NCI-H1436 treated with DMSO at 0.1 percent for 48 hours (cell line): Measurements from ENCODE around the gene WDR20.

Source experiments
- DNase-seq: peaks from one replicate; lab custom pipeline; 2025; lab: John Stamatoyannopoulos, UW

WDR20 gene

DNA sequence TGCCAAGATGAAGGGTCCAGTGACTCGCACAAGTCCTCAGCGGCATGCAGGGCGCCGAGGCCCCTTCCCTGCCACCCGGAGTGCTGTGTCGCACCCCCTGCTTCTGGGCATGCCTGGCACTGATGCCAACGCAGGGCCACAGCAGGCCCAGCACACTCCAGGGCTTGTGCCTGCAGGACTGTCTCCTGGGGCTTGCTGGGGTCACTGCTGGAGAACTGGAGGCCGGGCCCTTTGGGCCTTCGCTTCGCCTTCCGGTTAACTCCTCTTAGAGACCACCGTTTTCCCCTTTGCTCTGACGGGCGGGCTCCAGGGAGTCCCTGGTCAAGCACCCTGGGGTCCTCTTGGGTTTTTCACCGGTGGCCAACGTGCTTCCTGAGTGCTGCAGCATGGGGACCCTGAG is 79.6 kb downstream of the WDR20 start:
- no peak for DNase-seq

- DNase-seq: no peak
Measured at GRCh38 chr14:102220031-102220430, 80.3 kb downstream of the WDR20 start.

GRCh38 chr14:102221026-102221425 is 81.3 kb downstream of the WDR20 start:
- no peak for DNase-seq

GRCh38 chr14:102222009-102222575 is 82.4 kb downstream of the WDR20 start:
- no peak for DNase-seq

DNA sequence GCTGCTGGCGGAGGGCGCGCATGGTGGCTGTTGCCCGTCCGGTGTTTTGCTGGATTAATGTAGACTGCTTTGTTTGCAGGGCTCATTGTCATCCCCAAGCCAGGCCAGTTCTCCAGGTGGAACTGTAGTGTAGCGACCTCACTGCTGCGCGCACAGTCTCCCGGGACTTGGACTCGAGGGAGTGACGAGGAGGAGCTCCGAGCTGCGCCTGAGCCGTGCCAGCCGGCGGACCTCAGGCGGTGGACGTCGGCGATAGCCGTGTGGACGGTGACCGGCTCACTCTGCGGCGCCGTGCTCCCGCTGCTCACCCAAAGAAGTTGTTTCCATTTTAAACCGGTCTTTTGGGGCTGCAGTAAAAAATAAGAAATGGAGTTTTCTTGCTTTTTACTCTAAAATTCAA is 83.1 kb downstream of the WDR20 start:
- DNase-seq: no peak

- no peak for DNase-seq
Measured at GRCh38 chr14:102223682-102224081, 84.0 kb downstream of the WDR20 start.

DNA sequence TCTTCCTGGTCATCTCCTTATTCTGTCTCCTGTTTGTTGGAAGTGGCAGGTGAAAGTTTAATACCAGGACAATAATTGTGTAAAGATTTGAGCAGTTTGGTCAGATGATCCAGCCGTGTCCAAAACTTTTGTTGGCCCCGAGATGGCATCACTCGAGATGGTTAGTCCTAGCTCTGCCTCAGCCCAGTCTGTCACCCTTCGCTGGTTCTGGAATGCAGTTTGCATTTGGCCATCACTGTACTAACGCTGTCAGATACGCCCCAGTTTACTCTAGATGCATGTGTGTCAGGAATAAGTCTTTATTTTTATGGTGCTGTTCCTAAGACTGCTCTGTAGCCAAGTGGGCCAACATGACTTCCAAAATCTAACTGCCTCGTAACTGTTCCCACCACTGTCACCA is 85.7 kb downstream of the WDR20 start:
- no peak for DNase-seq

DNA sequence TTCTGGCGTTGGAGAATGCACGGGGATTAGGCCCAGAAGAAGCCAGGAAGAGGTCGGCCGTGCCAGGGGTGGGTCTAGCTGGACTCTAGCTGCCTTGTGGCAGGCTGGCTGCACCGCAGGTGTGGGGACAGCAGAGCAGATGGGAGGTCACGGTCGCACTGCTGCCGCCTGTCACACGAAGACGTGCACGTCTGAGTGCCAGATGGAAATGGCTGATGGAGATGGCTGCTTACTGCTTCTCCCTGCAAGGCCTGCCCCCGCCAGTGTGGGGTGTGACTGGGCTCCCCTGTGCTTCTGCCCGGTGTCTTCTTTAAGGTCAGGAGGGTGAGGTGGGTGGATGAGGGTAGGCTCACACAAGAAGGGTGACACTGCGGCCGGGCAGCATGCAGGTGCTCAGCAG is 86.2 kb downstream of the WDR20 start:
- DNase-seq: no peak

GRCh38 chr14:102226356-102227125 is 86.8 kb downstream of the WDR20 start:
- no peak for DNase-seq

DNA sequence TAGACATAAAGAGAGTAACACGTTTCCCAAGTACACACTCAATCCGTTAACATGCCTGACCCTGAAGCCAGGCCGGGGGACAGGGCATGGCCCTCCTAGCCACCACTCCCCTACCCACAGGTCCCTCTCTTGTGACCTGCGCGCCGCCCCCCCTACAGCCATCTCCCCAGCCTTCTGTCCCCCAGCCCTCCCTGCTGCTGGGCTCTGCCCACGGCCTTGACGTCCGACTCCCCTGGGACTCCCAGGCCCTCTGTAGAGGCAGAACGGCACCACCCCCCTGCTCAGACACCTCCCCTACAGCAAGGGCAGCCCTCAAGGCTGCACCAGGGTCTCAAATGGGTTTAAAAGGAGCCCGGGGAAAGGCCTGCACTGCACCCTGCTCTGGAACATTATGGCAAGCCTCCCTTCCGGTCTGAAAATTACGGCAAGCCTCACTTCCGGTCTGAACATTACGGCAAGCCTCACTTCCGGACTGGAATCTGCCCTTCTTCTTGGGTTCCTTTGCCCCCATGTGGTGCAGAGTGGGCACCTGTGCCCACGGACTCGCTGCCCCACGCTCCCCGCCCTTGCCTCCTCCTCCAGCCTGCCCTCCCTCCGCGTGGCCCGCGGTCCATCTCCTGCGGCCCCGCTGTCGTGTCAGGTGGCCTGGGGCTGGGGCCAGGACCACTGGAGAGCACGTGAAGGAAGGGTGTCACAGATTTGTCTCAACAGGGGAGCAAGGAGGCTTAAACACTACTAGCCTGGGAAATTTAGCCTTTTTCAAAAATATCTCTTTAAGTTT is 87.7 kb downstream of the WDR20 start:
- DNase-seq: no peak

- no peak for DNase-seq
Measured at GRCh38 chr14:102229071-102229738, 89.5 kb downstream of the WDR20 start.

DNA sequence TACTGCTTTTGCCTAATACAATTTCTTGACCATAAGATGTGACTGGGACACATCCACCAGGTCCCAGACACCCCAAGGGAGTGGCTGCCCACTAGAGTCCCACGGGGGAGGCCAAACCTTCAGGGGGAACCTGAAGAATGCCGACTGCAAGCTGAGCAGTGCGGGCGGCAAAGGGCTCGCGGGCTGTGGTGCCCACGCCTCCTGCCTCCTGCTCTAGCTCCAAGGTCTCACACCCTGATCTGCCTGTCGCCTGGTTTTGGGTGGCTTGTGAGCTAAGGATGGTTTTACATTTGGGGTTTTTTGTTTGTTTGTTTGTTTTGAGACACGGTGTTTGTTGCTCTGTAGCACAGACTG is 90.0 kb downstream of the WDR20 start:
- no peak for DNase-seq

DNA sequence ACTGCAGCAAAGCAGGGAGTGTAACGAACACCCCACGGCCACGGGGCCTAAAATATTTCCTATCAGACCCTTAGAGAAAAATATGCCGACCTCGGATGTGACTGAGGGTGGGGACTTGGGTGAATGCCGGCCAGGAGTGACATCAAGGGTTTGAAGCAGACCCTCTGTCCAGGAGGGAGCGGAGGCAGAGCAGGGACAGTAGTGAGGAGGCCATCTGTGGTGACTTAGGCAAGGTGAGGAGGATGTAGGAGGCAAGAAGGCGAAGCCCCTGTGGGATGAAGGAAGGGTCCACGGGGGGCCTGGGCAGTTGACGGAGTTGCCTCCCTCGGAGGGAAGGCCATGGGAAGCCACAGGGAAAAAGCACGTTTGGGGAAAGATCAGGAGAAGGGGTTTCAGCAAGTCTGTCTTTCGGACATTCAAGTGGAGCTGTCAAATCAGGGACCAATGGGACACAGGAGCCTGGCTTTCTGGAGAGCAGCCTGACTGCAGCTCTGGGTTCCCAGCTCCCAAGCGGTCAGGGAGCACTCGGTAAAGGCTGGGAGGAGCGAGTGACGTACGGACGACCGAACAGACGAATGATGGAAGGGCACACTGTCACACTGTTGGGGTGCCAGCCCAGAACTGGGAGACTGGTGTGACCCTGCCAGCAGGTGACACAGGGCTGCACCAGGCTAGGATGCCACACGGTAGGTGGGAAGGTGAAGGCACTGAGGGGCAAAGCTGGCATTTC is 90.9 kb downstream of the WDR20 start:
- DNase-seq: no peak

- no peak for DNase-seq
Measured at GRCh38 chr14:102231476-102232347, 92.0 kb downstream of the WDR20 start.

DNA sequence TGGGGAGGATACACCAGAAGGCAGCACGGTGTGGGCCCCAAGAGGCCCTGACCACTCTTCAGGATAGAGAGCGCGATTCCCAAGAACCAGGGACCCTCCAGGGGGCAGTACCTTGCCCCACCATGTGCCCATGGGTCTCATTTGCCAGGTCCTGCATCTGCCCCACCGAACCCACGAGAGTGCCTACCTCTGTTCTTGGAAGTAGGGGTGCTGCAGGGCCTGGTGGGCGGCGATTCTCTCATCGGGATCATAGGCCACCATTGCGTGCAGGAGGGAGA is 92.6 kb downstream of the WDR20 start:
- DNase-seq: no peak

GRCh38 chr14:102233081-102233480 is 93.4 kb downstream of the WDR20 start:
- DNase-seq: no peak

GRCh38 chr14:102234331-102235264 is 94.9 kb downstream of the WDR20 start:
- no peak for DNase-seq

- peak; percentile 9 for DNase-seq
Measured at GRCh38 chr14:102235275-102235897, 95.7 kb downstream of the WDR20 start.

DNA sequence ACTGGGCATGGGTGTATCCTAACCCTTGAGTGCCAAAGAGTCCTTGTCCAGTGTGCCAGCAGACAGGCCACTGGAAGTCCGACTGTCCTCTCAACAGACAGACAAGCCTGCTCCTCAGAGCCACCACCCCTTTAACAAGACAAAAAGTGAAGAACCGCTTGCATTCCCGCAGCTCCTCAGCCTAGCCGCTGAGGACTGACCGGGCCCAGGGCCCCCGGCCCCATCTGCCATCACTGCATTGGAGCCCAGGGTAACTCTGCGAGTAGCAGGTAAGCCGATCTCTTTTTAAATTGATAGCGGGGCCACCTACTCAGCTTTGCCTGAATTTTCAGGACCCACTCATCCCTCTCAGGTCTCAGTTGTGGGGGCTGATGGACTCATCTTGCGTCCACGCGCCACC is 96.3 kb downstream of the WDR20 start:
- DNase-seq: no peak

DNA sequence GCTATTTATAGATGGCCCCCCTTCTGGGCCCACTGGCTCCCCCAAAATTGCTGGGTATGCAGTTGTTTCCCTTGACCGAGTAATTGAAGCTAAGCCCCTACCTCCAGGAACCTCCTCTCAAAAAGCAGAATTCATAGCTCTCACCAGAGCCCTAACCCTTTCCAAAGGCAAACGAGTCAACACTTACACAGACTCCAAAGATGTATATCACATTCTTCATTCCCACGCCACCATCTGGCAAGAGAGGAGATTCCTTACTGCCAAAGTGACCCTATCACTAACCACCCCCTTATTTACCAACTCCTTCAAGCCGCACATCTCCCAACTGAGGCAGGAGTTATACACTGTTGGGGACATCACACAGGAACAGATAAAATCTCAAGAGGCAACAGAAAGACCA is 98.4 kb downstream of the WDR20 start:
- no peak for DNase-seq
